ENCODE results near the gene RNF151. TPM values are rescaled to one million over a fixed set of nuclear protein-coding genes. Genes with fewer than 3 reads are reported as not detected.

The RNF151 gene
- total RNA-seq, 4 donors from 2014 or later: not detected

- peaks cover 0 to 53% (median 14%) of the 10 kb centered on the region in 4 donors for H3K4me1 ChIP-seq
- no peaks in the 10 kb centered on the region for H3K27me3 ChIP-seq
- H3K36me3 ChIP-seq: peaks cover 0 to 34% (median 0%) of the 10 kb centered on the region in 3 donors
- H3K9me3 ChIP-seq: no peaks in the 10 kb centered on the region
- peak overlapping the region in 2 of 4 donors; percentile 61 to 72 for H3K4me3 ChIP-seq
- DNase-seq: peak in 1 of 3 donors; percentile 72
- H3K27ac ChIP-seq: peak overlapping the region in 3 of 4 donors; percentile 77 to 88 (median 88)
- TF ChIP-seq POLR2A (IDR thresholded peaks at IDR 0.05) (no peak), CTCF (IDR thresholded peaks at IDR 0.05) (no peak)
These were observed 13.5 kb downstream of the RNF151 start for GRCh38 chr16:1980030-1980769.

GRCh38 chr16:1980770-1981087 lies 14.1 kb downstream of the RNF151 start:
- Histone ChIP-seq H3K9me3 (no peaks in the 10 kb centered on the region), H3K27ac (peak overlapping the region in 2 of 4 donors; percentile 88 to 97), H3K4me1 (peaks cover 0 to 58% (median 17%) of the 10 kb centered on the region in 4 donors), H3K4me3 (peak overlapping the region in 1 of 4 donors; percentile 61), H3K27me3 (no peaks in the 10 kb centered on the region), H3K36me3 (peaks cover 0 to 31% (median 0%) of the 10 kb centered on the region in 3 donors)
- DNase-seq: no peak
- TF ChIP-seq POLR2A (IDR thresholded peaks at IDR 0.05): no peak
- no peak for TF ChIP-seq CTCF (IDR thresholded peaks at IDR 0.05)

GRCh38 chr16:1981398-1981836 lies 14.8 kb downstream of the RNF151 start, which contains the start of gene NOXO1:
NOXO1 (minus strand) TSS chr16:1981469; CDS start chr16:1981179, 290 bp downstream.
- Histone ChIP-seq H3K36me3 (peaks cover 0 to 31% (median 0%) of the 10 kb centered on the region in 3 donors), H3K4me1 (peaks cover 0 to 65% (median 17%) of the 10 kb centered on the region in 4 donors), H3K9me3 (no peaks in the 10 kb centered on the region), H3K27ac (peak within 1 kb of the TSS in 3 of 4 donors; percentile 37 to 97 (median 88)), H3K4me3 (peak within 1 kb of the TSS in 2 of 4 donors; percentile 61 to 72), H3K27me3 (no peaks in the 10 kb centered on the region)
- peak; percentile 10 to 28 for TF ChIP-seq POLR2A (IDR thresholded peaks at IDR 0.05)
- TF ChIP-seq CTCF (IDR thresholded peaks at IDR 0.05): no peak
- DNase-seq: no peak

GRCh38 chr16:1982013-1982433 lies 15.4 kb downstream of the RNF151 start:
- H3K36me3 ChIP-seq: peaks cover 0 to 31% (median 0%) of the 10 kb centered on the region in 3 donors
- H3K9me3 ChIP-seq: no peaks in the 10 kb centered on the region
- DNase-seq: no peak
- no peak overlapping the region for H3K4me3 ChIP-seq
- TF ChIP-seq CTCF (IDR thresholded peaks at IDR 0.05) (no peak), POLR2A (IDR thresholded peaks at IDR 0.05) (no peak)
- peaks cover 0 to 65% (median 17%) of the 10 kb centered on the region in 4 donors for H3K4me1 ChIP-seq
- no peaks in the 10 kb centered on the region for H3K27me3 ChIP-seq
- H3K27ac ChIP-seq: peak overlapping the region in 3 of 4 donors; percentile 37 to 97 (median 88)

GRCh38 chr16:1982991-1983543 lies 16.4 kb downstream of the RNF151 start:
- no peak for DNase-seq
- Histone ChIP-seq H3K4me3 (peak overlapping the region; percentile 81 to 92 (median 90)), H3K36me3 (peaks cover 0 to 28% (median 0%) of the 10 kb centered on the region in 3 donors), H3K9me3 (no peaks in the 10 kb centered on the region), H3K27ac (peak overlapping the region; percentile 76 to 97 (median 87)), H3K4me1 (peaks cover 0 to 65% (median 17%) of the 10 kb centered on the region in 4 donors), H3K27me3 (no peaks in the 10 kb centered on the region)
- no peak for TF ChIP-seq POLR2A (IDR thresholded peaks at IDR 0.05)
- no peak for TF ChIP-seq CTCF (IDR thresholded peaks at IDR 0.05)
